MCF 10A (cell line): ENCODE measurements around the gene FGD2. TPM values are rescaled to one million over a fixed set of nuclear protein-coding genes. Genes with fewer than 3 reads are reported as not detected.

ENCODE experiments used
- Bru-seq: library from RNA; stranded (reverse); fragments of 400-500 nt; gene quantifications from one replicate; lab custom pipeline; 2021; lab: Mats Ljungman, UMichigan
- BruChase-seq, 2 experiments: library from RNA; stranded (reverse); fragments of 400-500 nt; gene quantifications; one replicate each; lab custom pipeline; 2021; lab: Mats Ljungman, UMichigan
- BruUV-seq: library from RNA; stranded (reverse); fragments of 400-500 nt; replicated peaks from 2 replicates; lab custom pipeline; 2021; lab: Mats Ljungman, UMichigan
- CTCF ChIA-PET: fragments of 300-600 bp; sonication (Branson Sonifier 250); formaldehyde crosslinking; extraction: SDS; loops from one replicate; lab custom pipeline; 2021; ENCODE audit warnings: antibody characterized with exemption, inconsistent platforms; lab: Yijun Ruan, JAX
- POLR2A ChIA-PET: fragments of 300-600, 350-650 bp; sonication (Branson Sonifier 250); formaldehyde crosslinking; extraction: SDS; loops from one replicate; lab custom pipeline; 2020; ENCODE audit warnings: antibody characterized with exemption, inconsistent platforms; lab: Yijun Ruan, JAX
- DNase-seq: peaks from one replicate; pipeline ENCODE4 v3.0.0-alpha.2; 2018; ENCODE audit not compliant: unreplicated experiment
- H3K27ac Mint-ChIP-seq: one replicate; pipeline ENCODE4 v1.8.0; 2022; ENCODE audit warnings: mild to moderate bottlenecking, low read depth, mixed read lengths; ENCODE audit not compliant: unreplicated experiment
- H3K27me3 Mint-ChIP-seq: one replicate; pipeline ENCODE4 v1.8.0; 2022; ENCODE audit warnings: mixed read lengths; ENCODE audit not compliant: insufficient read depth, unreplicated experiment
- H3K36me3 Mint-ChIP-seq: one replicate; pipeline ENCODE4 v1.8.0; 2022; ENCODE audit warnings: mild to moderate bottlenecking, moderate library complexity, mixed read lengths; ENCODE audit not compliant: insufficient read depth, unreplicated experiment
- H3K4me1 Mint-ChIP-seq: one replicate; pipeline ENCODE4 v1.8.0; 2022; ENCODE audit warnings: mixed read lengths; ENCODE audit not compliant: insufficient read depth, unreplicated experiment
- H3K4me3 Mint-ChIP-seq: one replicate; pipeline ENCODE4 v1.8.0; 2022; ENCODE audit warnings: mild to moderate bottlenecking, moderate library complexity, mixed read lengths; ENCODE audit not compliant: unreplicated experiment
- H3K9me3 Mint-ChIP-seq: one replicate; pipeline ENCODE4 v1.8.0; 2022; ENCODE audit warnings: mixed read lengths; ENCODE audit not compliant: unreplicated experiment
- CTCF ChIP-seq: fragments of 200-600 bp; IDR thresholded peaks from one replicate; pipeline ENCODE4 v1.8.0; 2022; ENCODE audit warnings: antibody characterized with exemption, mild to moderate bottlenecking; ENCODE audit not compliant: unreplicated experiment
- intact Hi-C: fragments of 100-400 bp; cut with micrococcal nuclease; formaldehyde crosslinking; loops from 2 replicates; pipeline ENCODE4 v1.14.1; 2022
- long read RNA-seq: library from polyadenylated mRNA; stranded (forward); transcript quantifications from one replicate; pipeline ENCODE4 v2.0.0, GENCODE V29; 2022
- total RNA-seq: library from RNA; stranded (reverse); gene quantifications from 2 replicates; pipeline ENCODE4 v1.2.3, GENCODE V29; 2022

The FGD2 gene
- total RNA-seq (not detected in 2 replicates), Bru-seq, nascent RNA (not detected), BruChase-seq, experiment 1, labeled RNA remaining after a 6-hour chase (not detected), BruChase-seq, experiment 2, labeled RNA remaining after a 2-hour chase (not detected)
- long read RNA-seq, result 0 reads

DNA sequence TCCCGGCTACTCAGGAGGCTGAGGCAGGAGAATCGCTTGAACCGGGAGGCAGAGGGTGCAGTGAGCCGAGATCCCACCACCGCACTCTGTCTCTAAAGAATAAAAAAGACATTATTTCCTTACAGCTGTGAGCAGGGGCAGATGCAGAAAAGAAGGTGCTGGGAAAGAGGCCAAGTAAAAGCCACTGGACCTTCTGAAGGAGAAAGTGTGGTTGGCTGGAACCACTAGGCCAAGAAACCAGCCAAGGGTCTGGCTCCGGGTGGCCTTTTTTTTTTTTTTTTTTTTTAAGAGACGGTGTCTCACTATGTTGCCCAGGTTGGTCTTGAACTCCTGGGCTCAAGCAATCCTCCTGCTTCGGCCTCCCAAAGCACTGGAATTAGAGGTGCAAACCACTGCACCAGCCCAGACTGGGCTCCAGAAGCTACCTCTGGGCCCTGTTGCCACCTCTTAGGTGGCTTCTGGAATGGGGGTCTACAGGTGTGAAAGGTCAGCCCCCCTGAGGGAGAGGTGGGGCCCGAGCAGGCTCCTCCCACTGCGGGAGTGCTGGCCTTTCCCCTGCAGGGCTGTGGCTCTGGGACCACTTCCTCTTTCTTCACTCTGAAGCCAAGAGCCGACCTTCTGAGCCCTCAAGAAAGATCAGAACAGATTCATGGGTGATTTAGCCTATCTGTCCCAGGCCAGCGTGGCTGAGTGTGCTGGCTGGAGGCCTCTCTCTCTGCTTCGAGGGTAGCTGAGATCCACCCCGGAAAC lies at the start of gene FGD2:
TSS of gene FGD2 (plus strand) at position 595 of the 750 bp plus-strand sequence. CDS start 163 bp downstream, outside the sequence.
- Mint-ChIP-seq H3K4me3 (no peak within 1 kb of the TSS), H3K4me1 (no peaks in the 10 kb centered on the region), H3K9me3 (no peaks in the 10 kb centered on the region), H3K36me3 (no peaks in the 10 kb centered on the region), H3K27ac (no peak within 1 kb of the TSS), H3K27me3 (peaks cover 26% of the 10 kb centered on the region)
- CTCF ChIA-PET, result interaction anchor here (1.4 kb wide), 1 partner anchor 13 kb away, joined by 7 read pairs; no protein-coding TSS in a partner anchor
- POLR2A ChIA-PET, result interaction anchor here (0.6 kb wide), 1 partner anchor 41 kb away, joined by 3 read pairs; no protein-coding TSS in a partner anchor
- DNase-seq, result no peak
- TF ChIP-seq CTCF, result no peak
- BruUV-seq, result no TSS peak
- intact Hi-C loops, result no loop called here

DNA sequence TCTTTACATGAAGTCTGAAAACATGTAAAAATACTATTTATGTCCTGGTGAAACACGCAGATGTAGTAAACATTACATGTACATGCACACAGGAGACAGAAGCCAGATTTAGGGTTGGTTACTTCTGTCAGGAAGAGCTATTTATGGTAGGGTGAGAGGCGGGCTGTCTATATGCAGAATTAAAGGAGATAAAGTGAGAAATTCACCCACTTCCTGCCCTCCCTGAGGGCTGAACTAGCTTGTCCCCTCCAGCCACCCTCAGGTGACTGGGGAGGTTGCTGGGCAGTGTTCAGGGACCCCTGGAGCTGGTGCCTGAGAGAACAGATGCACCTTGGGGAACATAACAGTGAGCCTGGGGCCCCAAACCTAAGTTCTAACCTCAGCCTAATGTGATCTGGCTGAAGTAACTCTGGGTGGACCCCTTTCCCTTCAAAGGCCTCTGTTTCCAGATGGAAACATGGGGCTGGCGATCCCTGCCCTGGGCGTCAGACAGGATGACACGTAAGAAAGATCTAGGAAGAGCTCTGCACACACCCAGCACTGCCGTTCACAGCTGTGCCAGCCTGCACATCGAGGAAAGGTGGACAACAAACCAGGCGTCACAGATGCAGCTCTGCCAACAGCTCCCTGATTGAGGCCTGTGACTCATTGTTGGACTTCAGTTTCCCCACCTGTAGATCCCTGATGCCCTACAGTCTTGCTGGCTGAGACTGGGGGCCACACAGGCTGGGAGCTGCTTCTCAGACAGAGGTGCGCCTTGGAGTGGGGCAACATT lies 49.6 kb upstream of the FGD2 start:
- peaks cover 25% of the 10 kb centered on the region for H3K4me1 Mint-ChIP-seq
- H3K9me3 Mint-ChIP-seq, result no peaks in the 10 kb centered on the region
- H3K27ac Mint-ChIP-seq, result peak overlapping the region; percentile 61
- ChIA-PET POLR2A (interaction anchor here (0.6 to 1.8 kb wide), 10 partner anchors 8 to 315 kb away, joined by 3 to 8 read pairs (median 3); partner anchors contain the start of gene MTCH1), CTCF (interaction anchor here (0.9 kb wide), 2 partner anchors 9 to 46 kb away, joined by 3 read pairs; no protein-coding TSS in a partner anchor)
- intact Hi-C loops, result no loop called here
- DNase-seq, result peak; percentile 80
- H3K4me3 Mint-ChIP-seq, result no peak overlapping the region
- TF ChIP-seq CTCF, result no peak
- no peaks in the 10 kb centered on the region for H3K36me3 Mint-ChIP-seq
- H3K27me3 Mint-ChIP-seq, result no peaks in the 10 kb centered on the region
- BruUV-seq, result no TSS peak

DNA sequence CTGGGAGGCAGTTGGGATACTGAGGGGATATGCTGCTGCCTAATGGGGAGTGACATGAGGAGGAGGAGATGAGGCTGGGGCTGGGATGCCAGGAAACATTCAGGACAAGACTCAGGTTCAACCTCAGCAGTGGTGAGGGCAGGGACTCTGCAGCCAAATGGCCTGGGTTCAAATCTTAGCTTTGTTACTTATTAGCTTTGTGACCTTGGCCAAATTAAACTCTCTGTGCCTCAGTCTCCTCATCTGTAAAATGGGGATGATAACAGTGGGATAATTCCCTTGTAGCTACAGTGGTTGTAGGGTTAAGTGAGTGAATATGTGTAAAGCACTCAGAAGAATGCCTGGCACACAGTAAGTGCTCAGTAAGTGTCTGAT lies 49.0 kb upstream of the FGD2 start:
- CTCF ChIA-PET, result interaction anchor here (0.8 to 0.9 kb wide), 3 partner anchors 9 to 253 kb away, joined by 3 read pairs; no protein-coding TSS in a partner anchor
- Mint-ChIP-seq H3K27me3 (no peaks in the 10 kb centered on the region), H3K4me1 (peaks cover 31% of the 10 kb centered on the region), H3K4me3 (no peak overlapping the region), H3K36me3 (no peaks in the 10 kb centered on the region), H3K9me3 (no peaks in the 10 kb centered on the region), H3K27ac (no peak overlapping the region)
- POLR2A ChIA-PET, result interaction anchor here (0.7 to 1.8 kb wide), 8 partner anchors 9 to 316 kb away, joined by 3 to 8 read pairs (median 3); partner anchors contain the start of gene MTCH1
- intact Hi-C loops, result no loop called here
- no peak for DNase-seq
- no TSS peak for BruUV-seq
- no peak for TF ChIP-seq CTCF
